Measurements from ENCODE around the gene PCGF3.
A peak's percentile ranks its signal among the peaks of the same experiment; 100 is the strongest.
"Not testable (repeated sequence)": the region's sequence is repeated elsewhere in the genome, so short reads cannot be mapped to it uniquely, and the experiment has no call there.

Gene PCGF3

GRCh38 chr4:683247-683897, 22.3 kb upstream of the PCGF3 start:
- DNase-seq: no peak

DNA sequence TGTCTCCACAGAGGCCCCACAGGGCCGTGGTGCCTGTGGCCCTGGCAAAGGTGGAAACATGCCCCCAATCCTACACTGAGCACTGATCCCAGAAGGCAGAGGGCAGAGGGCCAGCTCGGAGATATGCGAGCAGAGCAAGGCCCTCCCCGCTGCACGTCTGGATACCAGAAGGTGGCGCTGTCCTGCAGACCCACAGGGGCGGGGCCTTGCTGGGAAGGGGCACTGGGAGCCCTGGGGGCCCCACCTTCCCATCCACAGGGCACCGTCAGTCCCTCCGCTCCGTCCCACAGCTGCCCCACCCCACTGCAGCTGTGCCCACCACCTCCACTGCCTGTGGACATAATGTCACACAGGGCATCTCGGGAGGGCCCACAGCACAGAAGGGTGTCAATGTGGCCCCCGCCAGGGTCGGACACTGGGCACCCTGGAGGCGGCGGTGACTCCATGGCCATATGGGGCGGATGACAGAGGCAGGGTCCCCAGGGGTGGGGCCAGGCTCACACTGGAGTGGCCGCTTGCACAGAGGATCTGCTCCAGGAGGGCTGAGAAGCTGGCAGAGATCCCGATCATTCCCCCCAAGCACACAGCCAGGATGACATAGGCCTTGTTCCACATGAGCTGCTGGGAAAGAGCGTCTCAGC, 21.5 kb upstream of the PCGF3 start:
- DNase-seq: peak; percentile 93

- no peak for DNase-seq
Observed at GRCh38 chr4:684623-685327, 20.9 kb upstream of the PCGF3 start.

GRCh38 chr4:685679-686412, 19.8 kb upstream of the PCGF3 start:
- DNase-seq: no peak

DNA sequence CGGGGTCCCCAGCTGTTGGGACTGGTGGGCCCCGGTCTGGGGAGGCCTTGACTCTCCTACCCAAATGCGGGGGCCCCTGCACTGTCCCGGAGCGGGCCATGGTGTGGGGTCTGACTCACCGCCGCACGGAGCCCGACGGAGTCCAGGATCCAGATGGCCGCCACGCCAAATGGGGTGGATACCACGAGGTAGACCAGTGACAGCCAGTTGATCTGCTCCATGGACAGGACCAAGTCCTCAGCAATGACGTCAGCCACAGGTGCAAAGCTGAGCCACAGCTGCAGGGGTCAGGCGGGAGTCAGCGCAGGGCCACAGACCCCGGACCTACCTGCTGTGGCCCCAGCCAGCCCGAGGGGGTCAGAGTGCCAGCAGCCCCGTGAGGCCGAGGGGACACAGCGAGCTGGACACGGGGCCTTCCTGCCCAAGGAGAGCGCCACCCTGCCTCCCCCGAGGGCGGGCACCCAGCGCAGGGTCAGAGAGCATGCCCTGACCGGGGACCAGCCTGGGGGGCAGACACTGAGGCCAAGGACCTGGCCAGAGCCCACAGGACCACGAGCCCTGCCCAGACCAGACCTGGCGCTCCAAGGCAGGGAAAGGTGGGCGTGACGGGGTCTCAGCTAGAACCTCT, 19.1 kb upstream of the PCGF3 start:
- no peak for DNase-seq

DNA sequence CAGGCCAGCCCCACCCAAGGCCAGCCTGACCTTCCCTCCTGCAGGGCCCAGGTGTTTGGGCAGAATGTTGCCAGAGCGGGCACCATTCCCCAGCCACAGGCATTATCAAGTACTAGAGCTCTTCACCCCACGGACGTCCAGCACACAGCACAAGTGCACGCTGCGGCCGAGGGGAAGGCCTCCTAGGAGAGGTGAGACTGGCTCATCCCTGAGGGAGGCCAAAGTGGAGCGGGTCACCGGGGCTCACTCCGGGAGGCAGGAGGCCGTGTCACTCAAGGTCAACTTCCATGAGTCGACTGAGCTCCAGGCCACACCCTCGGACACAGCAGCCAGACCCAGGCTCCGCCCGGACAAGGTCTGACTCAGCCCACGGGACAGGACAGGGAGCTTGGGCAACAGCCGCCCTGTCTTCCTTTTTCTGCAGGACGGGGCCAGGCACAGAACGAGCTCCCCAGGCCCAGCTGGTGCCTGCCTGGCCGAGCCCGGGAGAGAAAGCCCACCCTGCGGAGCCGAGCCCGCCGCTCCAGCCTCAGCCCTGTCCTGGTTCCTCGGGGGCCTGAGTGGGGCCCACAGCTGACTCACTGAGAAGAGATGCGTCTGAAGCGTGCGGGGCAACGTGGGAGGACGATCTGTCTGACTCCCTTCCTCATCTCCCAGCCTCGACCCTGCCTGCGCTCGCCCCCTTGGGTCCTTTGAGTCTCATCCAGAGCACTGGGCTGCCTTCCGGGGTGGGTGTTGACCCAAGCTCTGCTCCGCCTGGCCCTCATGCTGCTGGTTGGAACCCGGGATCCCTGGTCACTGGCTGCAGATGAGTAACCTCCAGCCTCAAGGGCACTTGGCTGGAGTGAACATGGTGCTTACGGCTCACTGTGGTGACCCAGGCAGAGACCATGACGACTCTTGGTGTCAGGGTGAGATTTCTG, 18.3 kb upstream of the PCGF3 start:
- peak; percentile 99 for DNase-seq

- no peak for DNase-seq
Observed at GRCh38 chr4:687971-688853, 17.4 kb upstream of the PCGF3 start.

DNA sequence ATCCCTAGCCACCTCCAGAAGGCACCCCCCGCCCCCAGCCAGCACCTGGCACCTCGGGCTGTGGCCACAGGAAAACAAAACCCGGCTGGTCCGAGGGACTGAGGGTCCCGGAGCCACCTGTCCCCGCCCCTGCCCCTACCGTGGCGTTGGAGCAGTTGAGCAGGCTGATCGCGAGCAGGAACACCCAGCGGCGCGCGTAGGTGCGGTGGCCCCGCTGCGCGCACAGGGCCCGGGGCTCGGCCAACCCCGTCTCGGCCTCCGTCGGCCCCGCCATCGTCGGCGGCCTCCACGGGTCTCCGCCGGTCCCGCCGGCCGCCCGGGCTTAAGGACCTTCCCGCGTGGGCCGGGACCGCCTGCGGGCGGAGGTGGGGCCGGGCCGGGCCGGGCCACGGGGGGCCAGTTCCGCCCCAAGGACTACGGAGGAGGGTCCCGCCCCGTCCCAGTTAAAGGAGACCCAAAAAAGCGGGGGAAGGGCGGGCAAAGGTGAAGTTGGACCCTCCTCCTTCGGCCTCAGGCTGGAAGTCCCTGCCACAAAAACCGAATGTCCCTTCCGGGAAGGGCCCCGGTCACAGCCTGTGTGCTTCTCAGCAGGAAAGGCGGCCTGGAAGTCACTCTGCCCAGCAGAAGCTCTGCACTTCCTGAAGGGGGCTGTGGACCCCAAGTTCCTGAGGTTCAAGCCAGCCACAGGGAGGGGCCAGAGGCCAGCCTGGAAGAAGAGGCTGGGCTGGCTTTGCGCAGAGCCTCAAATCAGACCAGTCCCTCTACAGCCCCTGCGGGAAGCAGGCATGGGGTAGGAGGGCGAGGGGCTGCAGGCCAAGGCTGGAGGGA, 16.6 kb upstream of the PCGF3 start, which contains the start of gene SLC49A3:
Gene SLC49A3, minus strand, starts transcription at position 298 of the 828 bp plus-strand sequence. Its CDS starts 24 bp downstream, at position 274.
- no peak for DNase-seq

DNA sequence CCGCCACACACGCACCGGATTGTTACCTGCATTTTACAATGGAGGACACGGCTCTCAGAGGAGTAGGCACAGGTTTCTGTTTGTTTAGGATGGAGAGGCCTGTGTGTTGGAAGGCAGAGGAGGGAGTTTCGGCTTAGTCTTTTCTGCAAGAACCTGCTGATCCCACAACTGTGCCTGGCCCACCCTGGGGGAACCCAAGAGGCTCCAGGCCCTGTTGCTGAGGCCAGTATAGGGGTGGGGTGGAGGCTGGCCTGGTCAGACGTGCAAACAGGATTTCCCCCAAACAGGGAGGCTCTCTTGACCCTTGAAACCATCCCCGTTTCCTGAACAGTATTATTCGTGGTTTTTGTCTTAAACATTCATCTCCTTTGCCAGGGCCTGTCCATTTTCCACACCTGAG, 15.9 kb upstream of the PCGF3 start:
- DNase-seq: no peak

DNA sequence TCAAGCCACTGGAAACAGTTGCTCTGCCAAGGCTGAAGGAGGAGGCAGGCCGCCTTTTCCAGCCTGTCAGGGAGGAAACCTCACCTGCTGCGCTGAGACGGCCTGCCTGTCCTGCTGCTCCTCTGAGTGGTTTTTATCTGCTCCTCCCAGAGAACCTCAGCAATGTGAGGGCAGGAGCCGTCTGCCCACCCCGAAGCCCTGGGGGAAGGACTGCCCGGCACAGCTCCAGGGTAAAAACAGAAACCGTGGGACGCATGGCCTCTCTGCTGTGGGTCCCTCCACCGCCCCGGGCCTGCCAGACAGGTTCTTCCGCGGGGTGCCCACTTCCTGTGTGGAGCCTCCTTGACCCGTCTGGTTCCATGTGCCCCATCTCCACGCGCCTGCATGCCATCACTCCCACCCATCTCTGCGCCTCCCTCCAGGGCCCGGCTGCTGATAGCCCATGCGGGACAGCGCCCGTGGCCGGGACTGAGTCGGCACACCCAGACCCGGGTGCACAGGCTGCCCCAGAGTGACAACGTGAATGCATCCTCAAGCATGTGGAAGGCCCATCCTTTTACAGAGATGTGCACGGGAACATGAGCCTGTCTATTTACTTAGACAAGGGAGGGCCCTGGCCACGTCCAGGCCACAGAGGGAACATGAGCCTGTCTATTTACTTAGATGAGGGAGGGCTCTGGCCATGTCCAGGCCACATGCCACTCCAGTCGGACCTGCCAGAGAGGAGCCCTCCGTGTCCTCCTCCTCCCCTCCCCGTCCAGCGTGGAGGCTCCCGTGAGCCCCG, 12.7 kb upstream of the PCGF3 start:
- DNase-seq: no peak

GRCh38 chr4:694341-694940, 11.2 kb upstream of the PCGF3 start:
- DNase-seq: not testable (repeated sequence)

DNA sequence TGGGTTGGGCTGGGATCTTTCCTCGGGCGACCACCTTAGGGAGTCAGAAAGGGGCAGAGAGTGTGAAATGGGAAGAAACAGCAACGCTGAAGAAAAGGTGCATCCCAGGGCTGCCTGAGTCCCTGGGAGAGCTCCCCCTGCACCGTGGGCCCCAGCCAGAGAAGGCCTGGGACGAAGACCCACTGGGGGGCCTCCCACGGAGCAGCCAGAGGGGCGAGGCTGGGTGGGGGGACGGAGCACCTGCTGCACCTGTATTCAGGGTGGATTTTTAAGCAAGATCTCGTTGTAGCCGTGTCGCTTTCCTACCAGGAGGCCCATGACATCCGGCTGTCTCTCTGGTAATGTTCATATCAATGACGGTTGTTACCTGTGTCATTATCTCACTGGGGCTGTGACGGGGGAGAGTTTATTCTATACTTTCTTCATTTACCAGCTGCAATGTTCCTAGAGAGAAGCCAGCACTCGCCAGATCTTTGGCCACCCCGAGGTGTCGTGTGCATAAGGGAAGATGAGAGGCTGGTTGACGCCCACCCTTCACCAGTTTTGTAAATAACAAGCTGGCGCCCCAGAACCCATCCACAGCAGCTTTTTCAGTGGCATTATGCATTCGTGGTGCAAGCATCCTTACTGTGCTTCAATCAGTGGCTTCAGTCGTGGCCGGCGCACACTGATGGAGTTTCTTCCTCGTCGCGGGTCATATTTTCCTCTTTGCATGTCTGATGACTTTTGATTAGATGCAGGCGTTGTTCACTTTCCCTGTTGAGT, 5.6 kb upstream of the PCGF3 start:
- no peak for DNase-seq

- no peak for DNase-seq
Observed at GRCh38 chr4:700587-701264, 4.9 kb upstream of the PCGF3 start.

DNA sequence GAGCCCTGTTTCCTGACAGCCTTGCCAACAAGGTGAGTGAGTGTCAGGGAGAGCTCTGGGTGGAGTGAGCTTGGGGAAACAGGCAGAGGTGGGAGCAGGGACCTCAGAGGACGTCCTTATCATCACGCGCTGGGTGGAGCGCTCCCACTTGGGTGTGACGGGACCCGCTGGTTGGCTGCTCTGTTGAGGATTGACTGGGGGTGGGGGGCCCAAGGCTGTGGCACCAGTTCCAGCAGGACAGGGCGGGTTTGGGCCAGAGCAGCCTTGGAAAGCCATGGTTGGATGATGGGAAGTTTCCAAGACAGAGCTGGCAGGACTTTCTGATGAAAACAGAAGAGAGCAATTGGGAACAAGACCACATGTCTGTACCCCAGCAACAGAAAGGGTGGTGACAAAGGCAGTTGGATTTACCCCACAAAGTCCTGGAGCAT, 3.0 kb upstream of the PCGF3 start:
- DNase-seq: no peak

DNA sequence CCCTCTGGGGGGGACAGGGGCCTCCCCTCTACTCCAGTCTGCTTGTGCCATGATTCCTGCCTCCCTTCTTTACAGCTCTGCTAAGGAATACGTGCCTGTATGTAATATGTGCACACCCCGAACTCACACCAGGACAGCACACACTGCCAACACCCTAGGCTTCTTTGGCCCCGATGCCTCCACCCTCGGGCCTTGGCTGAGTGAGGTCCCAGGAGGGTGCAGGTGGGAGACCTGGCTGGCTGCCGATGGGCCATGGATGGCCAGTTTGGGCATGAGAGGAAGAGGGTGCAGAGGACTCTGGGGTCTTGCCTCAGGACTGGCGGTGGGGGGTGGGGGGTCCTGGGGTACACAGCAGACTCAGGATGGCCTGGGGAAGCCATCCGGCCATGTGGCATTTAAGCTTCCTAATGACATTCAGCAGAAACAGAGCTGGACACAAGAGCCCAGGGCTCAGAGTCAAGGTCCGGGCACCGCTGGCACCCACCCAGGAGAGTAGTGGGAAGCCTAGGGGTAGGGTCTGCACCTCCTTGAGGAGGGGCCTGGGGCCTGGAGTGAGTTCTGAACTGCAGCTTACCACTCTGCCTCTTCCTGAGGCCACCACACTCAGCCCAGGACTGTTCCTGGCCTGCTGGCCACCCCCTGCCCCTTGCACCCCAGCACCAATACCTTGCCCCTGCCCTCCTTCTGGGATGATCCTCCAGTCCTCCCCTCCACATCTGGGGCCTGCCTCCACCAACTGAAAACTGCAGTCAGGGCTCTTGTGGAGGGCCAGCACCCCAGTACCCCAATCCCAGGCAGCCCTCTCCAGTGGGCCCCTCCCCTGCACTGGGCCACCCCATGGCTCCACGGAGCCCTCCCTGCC, 2.1 kb upstream of the PCGF3 start:
- no peak for DNase-seq
